HG02678 (cell line): ENCODE results near the gene PTRH1.
A peak's percentile ranks its signal among the peaks of the same experiment; 100 is the strongest.

Experiments used
- ATAC-seq: cut with Tn5 transposase; IDR thresholded peaks from one replicate; pipeline ENCODE4 v1.9.1; 2021; ENCODE audit warnings: mild to moderate bottlenecking, moderate library complexity; ENCODE audit not compliant: unreplicated experiment

PTRH1 gene

DNA sequence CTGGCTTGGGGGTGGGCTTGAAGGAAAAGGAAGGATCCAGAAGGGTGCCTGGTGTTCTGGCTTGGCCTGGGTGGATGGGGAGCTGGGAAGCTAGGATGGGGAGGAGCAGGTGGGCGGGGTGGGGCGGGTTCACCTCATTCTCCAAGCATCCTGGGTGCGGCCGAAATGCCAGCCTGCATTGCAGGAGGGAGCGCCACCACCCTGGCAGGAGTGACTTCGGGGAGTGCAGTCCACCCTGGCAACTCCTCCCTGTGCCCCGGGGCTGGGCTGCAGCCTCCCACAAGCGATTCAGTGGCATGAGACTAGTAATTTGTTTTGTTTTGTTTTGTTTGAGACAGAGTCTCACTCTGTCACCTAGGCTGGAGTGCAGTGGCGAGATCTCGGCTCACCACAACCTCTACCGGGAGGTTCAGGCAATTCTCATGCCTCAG lies 5.9 kb upstream of the PTRH1 start:
- ATAC-seq = no peak

DNA sequence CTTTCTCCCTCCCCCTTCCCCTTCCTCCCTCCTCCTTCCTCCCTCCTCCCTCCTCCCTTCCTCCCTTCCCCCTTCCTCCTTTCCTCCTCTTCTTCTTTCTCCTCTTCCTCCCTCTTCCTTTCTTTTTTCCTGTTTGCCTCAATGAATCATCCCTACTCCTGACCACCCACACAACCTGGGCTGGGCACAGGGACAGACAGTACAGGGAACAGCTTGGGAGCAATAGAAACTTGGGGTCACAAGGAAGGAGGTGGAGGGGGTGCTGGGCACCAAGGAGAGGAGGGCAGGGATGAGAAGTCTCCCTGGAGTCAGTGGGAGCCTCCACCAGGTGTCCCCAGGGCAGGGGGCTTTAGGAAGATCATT lies 5.4 kb upstream of the PTRH1 start:
- ATAC-seq = no peak

DNA sequence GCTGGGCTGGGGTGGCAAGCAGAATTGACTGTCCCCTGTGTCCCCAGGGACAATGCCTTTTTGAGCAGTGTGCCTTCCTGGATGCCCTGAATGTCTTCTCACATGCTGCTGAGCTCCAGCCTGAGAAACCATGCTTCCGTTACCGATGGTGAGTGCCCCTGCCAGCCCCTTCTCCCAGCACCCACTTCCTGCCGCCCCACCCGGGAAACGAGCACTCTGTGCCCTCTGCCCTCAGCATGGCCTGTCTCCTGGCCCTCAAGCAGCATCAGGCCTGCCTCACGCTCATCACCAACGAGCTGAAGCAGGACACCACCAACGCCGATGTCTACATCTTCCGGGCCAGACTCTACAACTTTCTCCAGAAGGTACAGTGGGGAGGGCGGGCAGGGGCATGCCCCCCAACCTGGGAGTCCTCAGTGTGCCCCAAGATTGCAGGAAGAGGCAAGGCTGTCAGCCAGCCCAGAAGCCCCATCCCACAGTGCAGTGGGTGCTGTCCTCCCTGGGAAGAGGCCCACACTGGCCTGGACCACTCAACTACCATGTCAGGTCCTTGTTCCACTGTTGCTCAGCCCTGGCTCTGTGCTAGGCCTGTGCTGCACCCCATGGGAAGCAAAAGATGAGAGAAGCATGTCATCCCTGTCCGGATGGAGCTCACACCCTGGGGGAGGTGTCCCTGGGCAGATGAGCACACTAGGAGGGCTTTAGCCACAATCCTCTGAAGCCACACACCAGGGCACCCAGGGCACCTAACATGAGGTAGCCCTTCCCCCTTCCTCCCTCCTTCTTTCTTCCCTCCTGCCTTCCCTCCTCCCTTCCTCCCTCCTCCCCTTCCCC lies 4.8 kb upstream of the PTRH1 start:
- ATAC-seq = no peak

DNA sequence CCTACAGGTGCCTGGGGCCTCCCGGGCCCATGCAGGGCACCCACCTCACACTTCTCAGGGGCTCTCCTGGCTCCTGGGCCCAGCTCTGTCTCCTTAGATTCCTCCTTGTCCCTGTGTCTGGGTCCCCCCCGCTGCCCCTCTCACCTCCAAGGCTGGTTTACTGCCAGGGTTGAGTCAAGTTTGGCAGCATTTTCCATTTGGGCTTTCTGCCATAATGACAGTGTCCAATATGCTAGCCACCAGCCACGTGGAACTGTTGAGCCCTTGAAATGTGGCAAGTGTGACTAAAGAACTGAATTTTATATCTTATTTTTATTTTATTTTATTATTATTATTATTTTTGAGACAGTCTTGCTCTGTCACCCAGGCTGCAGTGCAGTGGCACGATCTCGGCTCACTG lies 2.3 kb upstream of the PTRH1 start:
- no peak for ATAC-seq

DNA sequence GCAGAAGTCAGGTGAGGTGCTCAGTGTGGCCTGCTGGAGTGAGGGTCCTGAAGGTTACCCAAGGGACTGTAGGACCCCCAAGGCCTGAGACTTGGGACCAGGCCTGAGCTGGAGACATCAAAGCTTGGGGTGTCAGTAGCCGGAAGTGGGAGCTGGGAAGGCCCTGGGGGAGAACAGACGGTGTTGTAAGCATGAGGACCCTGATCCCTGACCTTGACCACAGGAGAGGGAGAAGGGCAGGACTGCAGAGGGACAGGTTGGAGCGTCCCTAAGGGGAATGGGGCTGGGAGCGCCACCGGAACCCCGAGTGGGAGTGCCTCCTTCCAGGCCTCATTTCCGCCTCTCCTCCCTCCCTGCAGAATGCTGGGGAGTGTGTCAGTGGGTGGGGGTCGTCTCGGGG lies 949 bp upstream of the PTRH1 start:
- ATAC-seq = no peak

DNA sequence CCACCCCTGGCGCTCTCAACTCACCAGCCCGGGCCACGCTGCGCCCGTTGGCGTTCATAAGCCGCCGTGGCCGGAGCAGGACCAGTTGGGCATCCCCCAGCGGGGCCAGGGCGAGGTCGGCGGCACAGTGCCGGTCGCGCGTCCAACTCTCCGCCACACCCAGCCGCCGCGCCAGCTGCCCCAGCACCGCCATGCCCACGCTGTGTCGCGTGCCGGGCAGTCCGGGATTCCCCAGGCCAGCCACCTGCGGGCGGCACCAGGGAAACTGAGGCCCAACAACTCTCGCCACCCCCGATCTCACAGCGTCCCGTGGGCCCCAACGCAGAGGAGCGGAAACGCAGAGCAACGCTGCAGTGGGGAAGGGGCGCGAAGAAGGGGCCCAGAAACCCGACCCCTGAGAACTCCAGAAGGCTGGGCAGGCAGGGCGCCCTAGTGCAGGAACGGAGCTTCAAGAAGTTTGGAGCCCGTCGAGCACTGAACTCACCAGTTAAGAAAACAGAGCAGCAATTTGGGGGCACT lies 453 bp downstream of the PTRH1 start:
- ATAC-seq = peak; percentile 6

DNA sequence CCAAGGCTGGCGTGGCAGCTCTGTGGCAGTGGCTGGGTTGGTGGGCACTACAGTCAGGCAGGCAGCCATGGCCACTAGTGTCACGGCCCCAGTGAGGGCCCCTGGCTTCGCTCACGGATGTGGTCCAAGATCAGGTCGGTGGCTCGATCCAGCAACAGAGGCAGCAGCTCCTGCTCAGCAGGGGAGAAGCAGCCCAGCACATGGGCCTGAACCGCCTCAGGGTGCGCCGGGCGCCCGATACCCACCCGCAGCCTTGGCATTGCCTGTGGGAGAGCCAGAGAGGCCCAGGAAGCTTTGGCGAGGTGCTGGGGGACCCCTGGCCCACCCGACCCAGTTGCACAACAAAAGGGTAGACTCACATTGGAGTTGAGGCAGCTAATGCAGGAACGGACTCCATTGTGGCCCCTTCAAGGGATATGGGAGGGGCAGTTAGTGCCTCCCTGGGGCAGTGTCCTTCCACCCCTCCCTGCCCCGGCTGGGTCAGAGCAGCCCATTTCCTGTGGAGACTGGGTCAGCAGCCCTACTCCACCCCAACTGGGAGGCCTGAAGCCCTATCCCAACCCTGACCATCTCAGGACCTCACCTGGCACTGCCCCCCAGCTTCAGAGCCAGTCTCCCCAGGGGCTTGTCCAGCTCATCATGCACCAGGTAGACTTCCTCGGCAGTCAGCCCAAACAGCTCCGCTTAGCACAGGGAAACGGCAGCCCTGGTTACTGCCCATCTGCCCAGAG lies 1.3 kb downstream of the PTRH1 start:
- ATAC-seq = no peak

DNA sequence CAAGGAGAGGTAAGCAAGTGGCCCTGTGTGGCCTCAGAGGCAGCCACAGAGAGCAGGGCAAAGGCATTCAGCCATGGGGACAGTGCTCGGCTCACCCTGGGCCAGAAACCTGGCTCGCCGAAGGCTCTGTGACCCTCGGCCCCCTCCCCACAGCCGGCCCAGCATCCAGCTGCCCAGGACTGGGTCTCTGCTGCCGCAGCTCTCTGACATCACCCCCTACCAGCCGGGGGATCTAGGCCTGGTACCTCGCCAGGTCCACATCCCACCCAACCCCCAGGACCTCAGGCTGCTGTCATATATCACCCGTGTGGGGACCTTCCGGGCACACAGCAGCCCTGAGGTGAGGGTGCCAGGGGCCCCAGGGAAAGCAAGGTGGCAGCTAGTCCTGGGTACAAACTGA lies 2.6 kb downstream of the PTRH1 start:
- no peak for ATAC-seq

DNA sequence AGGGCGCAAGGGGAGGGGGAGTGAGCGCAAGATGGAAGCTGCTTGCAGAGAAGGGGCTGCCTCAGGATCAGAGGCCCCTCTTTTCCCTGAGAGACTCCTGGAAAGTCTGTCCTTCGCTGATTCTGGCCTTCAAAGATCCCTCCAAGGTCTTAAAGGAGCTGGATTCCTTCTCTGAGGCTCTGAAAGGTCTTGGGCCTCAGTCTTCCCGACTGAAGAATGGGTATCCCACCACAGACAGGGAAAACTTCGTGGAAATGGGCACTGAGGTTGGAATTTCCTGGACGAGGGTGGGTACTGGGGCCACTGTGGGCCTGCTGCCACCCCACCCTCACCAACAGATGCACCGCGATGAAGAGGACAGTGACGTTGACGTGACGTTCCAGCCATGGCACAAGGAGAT lies 3.1 kb downstream of the PTRH1 start:
- no peak for ATAC-seq

DNA sequence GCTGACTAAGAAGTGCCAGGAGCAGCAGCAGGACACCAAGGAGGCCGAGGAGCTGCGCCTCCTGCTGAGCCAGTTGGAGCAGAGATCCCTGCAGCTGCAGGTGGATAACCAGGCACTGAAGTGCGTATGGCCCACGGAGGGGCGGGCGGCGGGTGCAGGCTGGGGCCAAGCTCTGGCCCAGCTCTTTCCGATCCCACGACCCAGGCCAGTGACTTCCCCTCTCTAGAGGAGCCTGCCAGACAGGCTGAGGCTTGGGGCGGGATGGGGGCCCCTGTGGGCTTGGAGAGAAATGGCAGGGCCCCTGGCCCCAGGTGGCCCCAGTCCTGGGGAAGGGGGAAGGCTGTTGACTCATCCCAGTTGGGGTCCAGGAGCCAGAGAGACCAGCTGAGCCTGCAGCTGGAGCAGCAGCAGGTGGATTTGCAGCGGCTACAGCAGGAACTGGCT lies 3.6 kb downstream of the PTRH1 start:
- no peak for ATAC-seq

DNA sequence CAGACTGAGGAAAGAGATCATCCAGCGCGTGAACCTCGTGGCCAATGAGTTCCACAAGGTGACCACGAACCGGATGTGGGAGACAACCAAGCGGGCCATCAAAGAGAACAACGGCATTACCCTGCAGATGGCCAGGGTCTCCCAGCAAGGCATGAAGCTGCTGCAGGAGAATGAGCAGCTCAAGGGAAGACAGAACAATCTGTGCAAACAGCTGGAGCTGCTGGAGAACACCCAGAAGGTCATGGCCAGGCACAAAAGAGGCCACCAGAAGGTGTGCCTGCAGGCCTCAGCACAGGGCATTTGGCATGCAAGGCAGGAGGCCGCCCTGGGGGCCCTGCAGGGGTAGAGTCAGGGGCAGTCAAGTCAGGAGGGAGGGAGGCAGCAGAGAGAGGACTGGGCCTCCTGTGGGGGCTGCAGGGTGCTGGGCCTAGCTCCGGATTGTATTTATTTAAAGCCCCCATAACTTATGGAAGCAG lies 4.2 kb downstream of the PTRH1 start:
- no peak for ATAC-seq

DNA sequence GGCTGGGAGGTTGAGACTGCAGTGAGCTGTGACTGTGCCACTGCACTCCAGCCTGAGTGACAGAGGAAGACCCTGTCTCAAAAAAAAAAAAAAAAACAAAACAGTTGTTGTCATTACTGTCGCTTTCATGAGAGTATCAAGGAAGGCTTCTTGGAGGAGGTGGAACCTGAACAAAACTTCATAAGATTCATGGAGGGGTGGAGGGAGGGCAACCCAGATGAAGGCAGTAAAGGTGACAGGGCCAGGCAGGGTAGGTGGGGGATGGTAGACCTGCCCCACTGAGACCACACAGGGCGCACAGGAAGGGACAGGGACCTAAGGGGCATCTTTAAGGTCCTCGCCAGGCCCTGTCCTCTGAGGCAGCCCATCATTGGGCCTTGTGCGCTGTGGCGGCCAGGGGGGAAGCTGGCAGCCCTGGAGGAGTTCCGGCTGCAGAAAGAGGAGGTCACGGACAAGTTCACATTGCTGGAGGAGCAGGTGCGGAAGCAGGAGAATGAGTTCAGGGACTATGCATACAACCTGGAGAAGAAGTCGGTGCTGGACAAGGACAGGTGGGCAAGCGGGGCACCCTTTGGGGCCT lies 5.2 kb downstream of the PTRH1 start:
- no peak for ATAC-seq

DNA sequence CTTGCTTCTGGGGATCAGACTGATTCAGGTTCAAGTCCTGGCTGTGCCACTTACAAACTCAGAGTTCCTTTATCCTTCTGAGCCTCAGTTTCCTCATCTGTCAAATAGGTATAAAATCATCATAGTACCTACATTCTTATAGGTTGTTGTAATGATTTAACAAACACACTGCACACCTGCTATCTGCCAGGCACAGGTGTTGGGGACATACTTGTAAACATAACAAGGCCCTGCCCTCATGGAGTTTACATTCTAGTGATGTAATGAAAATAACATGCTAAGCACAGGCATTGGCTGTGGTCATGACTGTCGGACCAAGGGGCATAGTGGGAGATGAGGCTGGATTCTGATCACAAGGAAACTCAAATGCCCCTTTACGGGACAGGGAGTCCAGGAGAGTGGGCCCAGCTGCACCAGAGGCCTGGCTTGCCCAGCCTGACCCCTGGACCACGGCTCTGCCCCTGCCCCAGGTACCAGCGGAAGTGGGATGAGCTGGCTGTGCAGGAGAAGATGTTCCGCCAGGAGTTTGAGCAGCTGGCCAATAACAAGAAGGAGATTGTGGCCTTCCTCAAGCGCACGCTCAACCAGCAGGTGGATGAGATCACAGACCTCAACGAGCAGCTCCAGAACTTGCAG lies 6.4 kb downstream of the PTRH1 start:
- no peak for ATAC-seq

DNA sequence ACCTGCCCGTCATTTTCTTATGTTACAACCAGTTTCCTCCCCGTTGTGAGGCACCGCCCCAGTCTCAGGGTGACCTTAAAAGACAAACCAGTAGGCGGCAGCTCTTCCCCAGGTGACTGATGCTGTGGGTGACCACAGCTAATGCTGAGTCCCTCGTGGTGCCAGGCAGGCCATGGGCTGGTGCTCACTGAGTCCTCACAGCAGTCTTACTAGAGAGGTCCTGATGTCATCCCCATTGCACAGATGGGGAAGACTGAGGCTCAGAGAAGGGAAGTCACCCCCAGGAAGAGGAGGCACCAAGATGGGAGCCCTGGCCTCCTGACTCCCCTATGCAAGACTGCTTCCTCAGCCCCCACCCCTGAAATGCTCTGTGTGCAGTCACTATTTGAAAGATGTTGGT lies 7.7 kb downstream of the PTRH1 start:
- ATAC-seq = no peak

DNA sequence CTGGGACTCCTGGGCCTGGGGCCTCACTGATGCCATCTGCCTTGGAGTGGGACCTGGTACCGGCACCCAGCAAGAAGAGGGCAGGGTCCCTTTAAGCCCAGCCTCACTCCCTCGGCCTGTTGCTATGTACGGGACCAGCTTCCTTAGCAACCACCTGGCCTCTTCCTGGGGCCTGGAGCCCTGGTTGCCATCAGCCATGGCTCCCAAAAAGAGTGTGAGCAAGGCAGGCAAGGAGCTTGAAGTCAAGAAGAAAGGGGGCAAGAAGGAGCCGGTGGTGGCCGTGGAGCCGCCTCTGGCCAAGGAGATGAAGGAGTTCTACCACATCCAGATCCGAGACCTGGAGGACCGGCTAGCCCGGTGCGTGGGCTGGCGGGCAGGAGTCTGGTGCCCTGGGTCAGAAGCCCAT lies 8.6 kb downstream of the PTRH1 start, which contains the start of gene CFAP157:
CFAP157 (plus strand) TSS at position 153 of the 406 bp plus-strand sequence; CDS start at position 197, 44 bp downstream.
- no peak for ATAC-seq

DNA sequence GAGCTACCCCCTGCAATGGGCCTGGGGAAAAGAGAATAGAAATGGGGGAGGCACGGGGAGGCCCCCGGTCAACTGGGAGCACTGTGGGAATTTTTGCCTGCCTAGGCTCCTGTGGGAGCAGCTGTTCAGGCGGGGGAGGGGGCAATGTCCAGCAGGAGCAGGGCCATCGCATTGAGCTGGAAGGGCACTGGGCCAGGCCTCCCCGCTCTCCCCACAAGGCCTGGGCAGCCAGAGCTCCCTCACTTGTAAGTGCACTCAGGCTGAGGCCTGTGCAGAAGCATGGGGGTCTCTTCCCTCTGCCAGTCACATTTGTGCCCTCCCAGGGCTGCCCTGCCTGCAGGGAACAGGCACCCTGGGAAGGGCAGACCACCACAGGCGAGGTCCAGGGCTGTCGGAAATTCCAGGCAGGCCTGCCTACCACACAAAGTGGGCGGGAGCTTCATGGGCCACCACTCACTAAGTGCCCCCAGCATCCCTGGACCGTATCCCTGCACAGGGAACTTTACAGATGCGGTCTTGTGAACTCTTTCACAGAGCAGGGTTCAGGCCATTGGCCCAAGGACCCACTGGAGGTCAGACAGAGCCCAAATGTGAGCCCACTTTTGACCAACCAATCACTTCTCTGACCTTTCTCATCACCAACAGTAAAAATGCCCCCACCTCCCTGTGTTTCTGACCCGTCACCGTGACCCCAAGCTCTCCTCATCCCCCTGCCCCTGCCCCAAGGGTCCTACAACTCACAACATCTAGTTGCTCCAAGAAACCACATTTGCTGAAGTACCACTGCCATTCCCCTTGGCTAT lies 9.7 kb downstream of the PTRH1 start:
- no peak for ATAC-seq

DNA sequence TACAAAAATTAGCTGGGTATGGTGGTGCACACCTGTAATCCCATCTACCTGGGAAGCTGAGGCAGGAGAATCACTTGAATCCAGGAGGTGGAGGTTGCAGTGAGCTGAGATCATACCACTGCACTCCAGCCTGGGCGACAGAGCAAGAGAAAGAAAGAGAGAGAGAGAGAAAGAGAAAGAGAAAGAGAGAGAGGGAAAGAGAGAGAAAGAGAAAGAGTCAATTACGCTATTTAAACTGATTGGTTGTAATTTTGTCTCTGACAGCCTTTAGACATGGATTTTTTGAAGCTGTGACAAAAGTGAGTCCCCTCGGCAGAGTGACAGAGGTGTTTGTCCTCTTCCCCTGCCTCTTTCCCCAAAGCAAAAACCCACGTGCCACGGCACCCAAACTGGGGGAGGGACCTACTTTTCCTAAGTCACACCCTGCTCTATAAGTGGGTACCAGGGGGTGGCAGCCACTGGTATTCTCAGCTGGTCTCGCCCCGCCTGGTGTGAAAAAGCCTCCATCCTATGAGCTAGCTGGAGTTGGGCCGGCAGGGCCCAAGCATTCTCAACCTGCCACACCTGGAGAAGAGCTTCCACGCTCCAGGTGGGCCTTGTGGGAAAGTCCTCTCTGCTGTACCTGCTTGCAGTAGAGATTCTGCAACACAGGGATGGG lies 12.0 kb downstream of the PTRH1 start:
- ATAC-seq = no peak

DNA sequence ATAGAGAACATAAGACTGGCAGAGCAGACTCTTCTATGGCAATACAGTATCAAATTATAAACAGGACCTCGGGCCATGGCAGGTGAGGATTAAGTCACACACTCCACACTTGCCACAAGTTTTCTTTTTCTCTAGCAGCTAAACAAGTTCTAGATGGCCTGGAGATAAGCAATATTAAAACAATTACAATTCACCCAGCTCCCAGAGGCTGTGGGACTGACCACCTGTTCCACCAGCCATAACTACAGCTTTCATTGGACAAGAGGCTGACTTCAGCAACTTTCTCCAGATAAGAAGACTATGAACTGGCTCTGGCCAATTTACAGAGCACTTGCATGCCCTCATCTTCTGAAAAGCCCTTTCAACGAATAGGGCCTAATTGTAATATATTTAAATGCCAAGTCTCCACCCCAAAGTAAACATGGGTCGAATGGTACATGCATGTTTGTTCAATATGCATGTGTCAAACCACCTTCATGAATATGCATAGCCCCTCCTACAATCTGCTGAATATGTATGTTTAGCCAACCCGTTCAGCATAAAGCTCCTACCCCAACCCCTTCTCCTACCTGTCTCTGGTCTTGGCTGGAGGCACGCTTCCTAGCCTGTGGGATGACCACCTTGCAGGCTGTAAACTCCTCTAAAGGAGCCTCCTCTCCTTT lies 14.7 kb downstream of the PTRH1 start:
- ATAC-seq = no peak

DNA sequence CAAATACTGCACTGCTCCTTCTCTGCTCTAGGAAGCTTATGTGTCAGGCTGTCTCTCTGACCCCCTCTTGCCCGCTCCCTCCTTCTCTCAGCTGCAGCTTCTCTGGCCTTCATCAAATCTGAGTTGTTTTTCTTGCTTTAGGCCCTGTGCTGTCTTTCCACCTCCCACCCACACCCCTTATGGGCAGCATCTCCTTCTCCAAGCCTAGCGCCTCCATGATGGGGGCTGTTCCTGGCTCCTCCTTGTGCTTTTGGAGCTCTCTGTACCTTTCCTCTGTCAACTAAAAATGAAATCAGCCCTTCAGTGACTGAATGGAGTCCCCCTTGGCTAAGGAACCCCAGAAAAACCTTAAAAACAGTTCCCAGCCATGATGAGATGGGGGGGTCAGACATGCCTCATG lies 15.3 kb downstream of the PTRH1 start:
- no peak for ATAC-seq
